Measurements from ENCODE around the gene ATXN7L1.

- TF ChIP-seq RARB (CRISPR knock-in tag; IDR thresholded peaks at IDR 0.05): no peak
- no peak for TF ChIP-seq ESRRG (CRISPR knock-in tag; IDR thresholded peaks at IDR 0.05)
- no peak for TF ChIP-seq GLIS3 (CRISPR knock-in tag; IDR thresholded peaks at IDR 0.05)
These were observed 151.7 kb downstream of the ATXN7L1 start for GRCh38 chr7:105724688-105725087.
